Fibroblast of upper back skin (primary cell): ENCODE results near the gene KCNJ14.

Source experiments
- DNase-seq: peaks from one replicate; pipeline ENCODE4 v3.0.0-alpha.2; 2013

The KCNJ14 gene

DNA sequence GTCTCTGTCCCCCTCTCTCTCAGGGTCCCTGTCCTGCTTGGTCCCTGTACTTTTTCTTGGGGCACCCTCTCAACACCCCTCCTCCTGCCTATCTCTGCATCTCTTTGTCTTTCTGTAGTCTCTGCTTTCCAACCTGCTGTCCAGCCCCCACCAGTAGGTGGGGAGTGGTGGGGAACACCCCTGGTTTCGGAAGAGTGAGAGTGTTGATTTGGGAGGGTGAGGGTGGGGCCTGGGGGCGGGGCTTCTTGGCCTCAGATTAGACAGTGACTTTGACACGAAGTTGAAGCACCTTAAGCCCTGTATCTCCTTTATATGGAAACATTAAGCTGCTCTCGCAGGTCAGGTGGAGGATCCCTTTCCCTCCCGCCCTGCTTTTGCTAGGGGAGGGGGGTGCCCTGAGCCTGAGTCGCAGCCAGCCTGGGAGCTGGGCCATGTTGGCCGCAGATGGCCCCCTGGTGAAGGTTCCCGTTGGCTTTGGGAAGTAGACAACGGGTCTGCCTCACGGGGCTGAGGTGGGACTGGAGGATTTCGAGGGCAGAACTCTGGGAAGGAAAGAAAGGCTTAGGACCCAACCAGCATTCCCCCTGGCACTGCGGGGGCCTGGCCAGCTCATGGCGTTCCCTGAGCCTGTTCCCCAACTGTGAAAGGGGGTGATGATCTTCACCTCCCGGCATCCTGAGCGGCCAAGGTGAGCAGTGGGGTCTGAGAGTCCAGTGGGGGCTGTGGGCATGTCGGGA lies at the start of gene KCNJ14:
KCNJ14 (plus strand) TSS at position 404 of the 737 bp plus-strand sequence. CDS start 6,151 bp downstream, outside the sequence.
- no peak for DNase-seq

GRCh38 chr19:48405850-48406249 lies 49.5 kb upstream of the KCNJ14 start:
- DNase-seq = no peak

GRCh38 chr19:48413879-48414587 lies 41.3 kb upstream of the KCNJ14 start:
- peak; percentile 68 for DNase-seq

GRCh38 chr19:48415395-48415794 lies 40.0 kb upstream of the KCNJ14 start:
- DNase-seq = peak; percentile 82

GRCh38 chr19:48415806-48416221 lies 39.6 kb upstream of the KCNJ14 start:
- no peak for DNase-seq

GRCh38 chr19:48417421-48417820 lies 38.0 kb upstream of the KCNJ14 start:
- no peak for DNase-seq

DNA sequence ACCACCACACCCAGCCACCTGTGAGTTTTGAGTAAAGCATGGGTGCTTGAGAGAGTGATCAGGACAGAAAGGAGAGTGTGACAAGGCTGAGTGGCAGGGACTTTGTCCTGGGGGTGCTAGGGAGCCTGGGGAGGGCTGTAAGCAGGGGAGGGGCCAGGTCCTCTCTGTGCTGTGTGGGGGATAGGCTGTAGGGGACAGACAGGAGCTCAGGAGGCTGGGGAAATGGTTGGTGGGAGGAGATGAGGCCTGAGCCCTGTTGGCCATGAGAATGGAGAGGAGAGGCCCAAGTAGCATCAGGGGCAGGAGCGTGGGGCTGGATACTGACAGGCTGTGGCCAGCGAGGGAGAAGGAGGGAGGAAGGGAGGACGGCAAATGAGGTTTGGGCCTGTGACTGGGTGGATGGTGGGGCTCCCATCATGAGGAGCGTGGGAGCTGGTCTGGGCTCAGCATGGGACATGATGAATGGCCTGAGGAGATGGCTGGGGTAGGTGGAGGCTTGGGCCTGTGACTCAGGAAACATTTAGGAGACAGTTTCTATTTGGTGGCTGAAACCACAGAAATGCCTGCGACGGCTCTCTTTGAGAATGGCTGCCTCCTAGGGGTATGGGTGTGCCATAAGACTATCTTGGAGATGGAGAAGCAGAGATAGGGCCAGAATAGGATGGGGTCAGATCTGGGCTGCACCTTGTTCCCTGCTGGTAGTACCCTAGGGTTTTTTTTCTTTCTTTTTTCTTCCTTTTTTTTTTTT lies 36.9 kb upstream of the KCNJ14 start:
- DNase-seq = peak; percentile 72

DNA sequence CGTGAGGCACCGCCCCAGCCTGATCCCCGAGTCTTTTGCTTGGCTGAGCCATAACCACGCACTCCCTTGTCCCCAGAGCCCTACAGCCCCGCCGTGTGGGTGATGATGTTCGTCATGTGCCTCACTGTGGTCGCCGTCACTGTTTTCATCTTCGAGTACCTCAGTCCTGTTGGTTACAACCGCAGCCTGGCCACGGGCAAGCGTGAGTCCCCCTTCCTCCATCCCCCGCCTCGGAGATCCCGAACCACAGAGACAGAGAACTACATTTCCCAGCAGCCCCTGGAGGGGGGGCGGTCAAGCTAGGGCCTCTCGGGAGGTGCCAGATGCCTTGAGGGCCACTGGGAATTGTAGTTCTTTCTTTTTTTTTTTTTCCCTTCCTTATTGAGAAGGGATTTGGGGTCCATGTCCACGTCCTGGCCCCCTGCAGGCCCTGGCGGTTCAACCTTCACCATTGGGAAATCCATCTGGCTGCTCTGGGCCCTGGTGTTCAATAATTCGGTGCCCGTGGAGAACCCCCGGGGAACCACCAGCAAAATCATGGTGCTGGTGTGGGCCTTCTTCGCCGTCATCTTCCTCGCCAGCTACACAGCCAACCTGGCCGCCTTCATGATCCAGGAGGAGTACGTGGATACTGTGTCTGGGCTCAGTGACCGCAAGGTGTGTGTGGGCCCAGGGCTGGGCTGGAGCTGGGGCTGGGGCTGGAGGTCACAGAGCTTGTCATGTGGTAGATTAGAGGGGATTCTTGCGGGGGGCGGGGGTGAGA lies 36.0 kb upstream of the KCNJ14 start:
- DNase-seq = peak; percentile 68

- DNase-seq = peak; percentile 13
Measured at GRCh38 chr19:48421548-48421947, 33.8 kb upstream of the KCNJ14 start.

DNA sequence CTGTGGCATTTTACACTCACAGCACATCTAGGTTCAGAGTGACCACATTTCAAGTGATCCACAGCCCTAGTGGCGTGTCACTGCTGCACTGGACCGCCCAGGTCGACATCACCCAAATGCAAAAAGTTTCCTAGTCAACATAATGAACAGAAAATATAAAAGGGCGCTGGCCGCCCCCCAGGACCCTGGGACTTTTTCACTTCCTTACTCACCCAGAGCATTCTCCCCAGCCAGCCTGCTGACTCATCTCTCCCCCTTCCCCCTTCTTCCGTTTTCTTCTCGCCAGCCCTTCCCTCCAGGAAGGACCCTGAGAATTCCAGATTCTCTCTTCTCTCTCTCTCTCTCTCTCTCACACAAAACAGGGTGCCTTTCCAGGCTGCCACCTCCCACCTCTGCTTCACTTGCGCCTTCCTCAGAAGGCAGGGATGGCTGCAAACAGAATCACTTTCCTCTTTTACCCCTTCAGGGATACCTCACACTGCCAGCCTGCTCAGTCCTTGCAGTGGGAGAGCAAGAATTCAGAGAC lies 30.6 kb upstream of the KCNJ14 start:
- peak; percentile 78 for DNase-seq

DNA sequence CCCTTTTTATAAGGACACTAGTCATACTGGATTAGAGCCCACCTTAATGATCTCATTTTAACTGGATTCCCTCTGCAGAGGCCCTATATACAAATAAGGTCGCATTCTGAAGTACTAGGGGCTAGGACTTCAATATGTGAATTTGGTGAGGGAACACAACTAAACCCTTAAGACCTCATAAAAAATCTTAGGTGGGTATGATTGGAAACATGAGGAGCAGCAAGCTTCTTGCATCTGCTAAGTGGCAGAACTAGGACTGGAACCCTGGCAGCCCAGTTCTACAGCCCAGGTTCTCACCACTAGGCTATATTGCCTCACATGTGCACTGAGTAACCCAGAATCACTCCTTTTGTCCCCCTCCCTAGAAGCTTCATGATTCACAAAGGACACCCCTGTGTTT lies 26.7 kb upstream of the KCNJ14 start:
- DNase-seq = no peak

DNA sequence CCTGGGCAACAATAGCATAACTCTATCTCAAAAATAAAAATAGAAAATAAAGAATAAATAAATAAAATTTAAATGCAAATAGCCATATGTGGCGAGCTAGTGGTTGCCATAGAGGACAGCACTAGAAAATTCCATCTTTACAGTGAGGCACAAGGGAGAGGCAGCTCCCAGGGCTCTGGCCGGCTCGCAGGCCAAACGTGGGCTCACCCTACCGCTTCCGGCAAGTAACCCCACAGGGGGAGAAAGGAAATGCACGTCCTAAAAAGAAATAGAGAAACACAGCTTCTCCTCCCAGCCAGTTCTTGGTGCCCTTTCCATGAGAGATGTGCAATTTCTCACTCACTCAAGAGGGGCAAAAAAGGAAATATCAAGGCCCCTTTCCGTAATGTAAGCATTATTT lies 22.0 kb upstream of the KCNJ14 start:
- DNase-seq = no peak

GRCh38 chr19:48436586-48436985 lies 18.8 kb upstream of the KCNJ14 start:
- no peak for DNase-seq

GRCh38 chr19:48441360-48442050 lies 13.9 kb upstream of the KCNJ14 start:
- DNase-seq = no peak

DNA sequence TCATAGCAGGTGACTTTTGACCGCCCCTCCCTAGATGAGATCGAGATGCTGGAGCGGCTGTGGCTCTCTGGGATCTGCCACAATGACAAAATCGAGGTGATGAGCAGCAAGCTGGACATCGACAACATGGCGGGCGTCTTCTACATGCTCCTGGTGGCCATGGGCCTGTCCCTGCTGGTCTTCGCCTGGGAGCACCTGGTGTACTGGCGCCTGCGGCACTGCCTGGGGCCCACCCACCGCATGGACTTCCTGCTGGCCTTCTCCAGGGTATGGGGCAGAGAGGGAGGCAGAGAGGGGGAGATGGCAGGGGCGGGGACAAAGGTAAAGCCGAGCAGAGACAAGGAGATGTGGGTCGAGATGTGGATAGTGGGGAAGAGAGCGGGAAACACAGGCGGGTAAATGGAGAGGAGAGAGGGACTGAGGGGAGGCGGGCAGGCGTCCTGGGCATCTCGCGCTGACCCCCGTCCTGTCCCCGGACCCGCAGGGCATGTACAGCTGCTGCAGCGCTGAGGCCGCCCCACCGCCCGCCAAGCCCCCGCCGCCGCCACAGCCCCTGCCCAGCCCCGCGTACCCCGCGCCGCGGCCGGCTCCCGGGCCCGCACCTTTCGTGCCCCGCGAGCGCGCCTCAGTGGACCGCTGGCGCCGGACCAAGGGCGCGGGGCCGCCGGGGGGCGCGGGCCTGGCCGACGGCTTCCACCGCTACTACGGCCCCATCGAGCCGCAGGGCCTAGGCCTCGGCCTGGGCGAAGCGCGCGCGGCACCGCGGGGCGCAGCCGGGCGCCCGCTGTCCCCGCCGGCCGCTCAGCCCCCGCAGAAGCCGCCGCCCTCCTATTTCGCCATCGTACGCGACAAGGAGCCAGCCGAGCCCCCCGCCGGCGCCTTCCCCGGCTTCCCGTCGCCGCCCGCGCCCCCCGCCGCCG lies 13.0 kb upstream of the KCNJ14 start:
- DNase-seq = no peak

DNA sequence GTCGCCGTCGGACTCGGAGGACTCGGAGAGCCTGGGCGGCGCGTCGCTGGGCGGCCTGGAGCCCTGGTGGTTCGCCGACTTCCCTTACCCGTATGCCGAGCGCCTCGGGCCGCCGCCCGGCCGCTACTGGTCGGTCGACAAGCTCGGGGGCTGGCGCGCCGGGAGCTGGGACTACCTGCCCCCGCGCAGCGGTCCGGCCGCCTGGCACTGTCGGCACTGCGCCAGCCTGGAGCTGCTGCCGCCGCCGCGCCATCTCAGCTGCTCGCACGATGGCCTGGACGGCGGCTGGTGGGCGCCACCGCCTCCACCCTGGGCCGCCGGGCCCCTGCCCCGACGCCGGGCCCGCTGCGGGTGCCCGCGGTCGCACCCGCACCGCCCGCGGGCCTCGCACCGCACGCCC lies 12.1 kb upstream of the KCNJ14 start:
- no peak for DNase-seq

- DNase-seq = no peak
Measured at GRCh38 chr19:48443731-48444128, 11.6 kb upstream of the KCNJ14 start.

- no peak for DNase-seq
Measured at GRCh38 chr19:48444129-48444935, 11.0 kb upstream of the KCNJ14 start.

- no peak for DNase-seq
Measured at GRCh38 chr19:48444936-48445200, 10.5 kb upstream of the KCNJ14 start.

DNA sequence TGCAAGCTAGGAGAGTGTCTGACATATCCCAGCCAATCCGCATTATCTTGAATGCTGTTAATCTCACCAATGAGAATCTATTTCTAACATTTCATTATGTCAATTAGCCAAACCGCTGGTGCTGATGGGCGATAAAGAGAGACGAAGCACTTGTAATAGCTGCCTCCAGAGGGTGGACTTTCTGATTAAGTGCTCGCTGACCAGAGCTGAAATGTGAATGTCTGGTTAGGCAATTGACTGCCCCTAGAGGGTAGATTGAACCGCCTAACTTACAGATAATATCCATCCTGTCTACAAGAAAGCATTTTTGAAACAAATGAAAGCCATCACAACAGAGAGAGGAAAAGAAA lies 10.1 kb upstream of the KCNJ14 start:
- DNase-seq = peak; percentile 94
